HG03575 (cell line): Measurements from ENCODE around the gene FCHSD2.
"Not testable (repeated sequence)": the region's sequence is repeated elsewhere in the genome, so short reads cannot be mapped to it uniquely, and the experiment has no call there.

Experiments used
- ATAC-seq: cut with Tn5 transposase; IDR thresholded peaks from one replicate; pipeline ENCODE4 v1.9.1; 2021; ENCODE audit not compliant: unreplicated experiment, insufficient number of reproducible peaks, low FRiP score; ENCODE audit errors: extremely low read depth

Gene FCHSD2

GRCh38 chr11:73034331-73034730 is 107.8 kb downstream of the FCHSD2 start:
- no peak for ATAC-seq

- ATAC-seq: no peak
Observed at GRCh38 chr11:73030130-73030529, 112.0 kb downstream of the FCHSD2 start.

- no peak for ATAC-seq
Observed at GRCh38 chr11:73029403-73029802, 112.7 kb downstream of the FCHSD2 start.

GRCh38 chr11:73028611-73029010 is 113.5 kb downstream of the FCHSD2 start:
- ATAC-seq: no peak

- not testable (repeated sequence) for ATAC-seq
Observed at GRCh38 chr11:73027840-73028239, 114.3 kb downstream of the FCHSD2 start.

GRCh38 chr11:73024639-73025038 is 117.5 kb downstream of the FCHSD2 start:
- no peak for ATAC-seq

GRCh38 chr11:73019996-73020395 is 122.1 kb downstream of the FCHSD2 start:
- ATAC-seq: no peak

GRCh38 chr11:73019449-73019848 is 122.7 kb downstream of the FCHSD2 start:
- ATAC-seq: no peak

GRCh38 chr11:73018856-73019255 is 123.3 kb downstream of the FCHSD2 start:
- ATAC-seq: no peak

- no peak for ATAC-seq
Observed at GRCh38 chr11:73017024-73017751, 124.9 kb downstream of the FCHSD2 start.

- ATAC-seq: no peak
Observed at GRCh38 chr11:73013021-73013420, 129.1 kb downstream of the FCHSD2 start.

GRCh38 chr11:73012121-73012863 is 129.8 kb downstream of the FCHSD2 start:
- ATAC-seq: no peak

GRCh38 chr11:73011126-73011817 is 130.8 kb downstream of the FCHSD2 start:
- no peak for ATAC-seq

GRCh38 chr11:73009972-73010371 is 132.1 kb downstream of the FCHSD2 start:
- ATAC-seq: no peak

- no peak for ATAC-seq
Observed at GRCh38 chr11:73004088-73004487, 138.0 kb downstream of the FCHSD2 start.

GRCh38 chr11:73003088-73003487 is 139.0 kb downstream of the FCHSD2 start:
- no peak for ATAC-seq

GRCh38 chr11:73002214-73002613 is 139.9 kb downstream of the FCHSD2 start:
- no peak for ATAC-seq

- ATAC-seq: no peak
Observed at GRCh38 chr11:73001615-73002014, 140.5 kb downstream of the FCHSD2 start.

- no peak for ATAC-seq
Observed at GRCh38 chr11:72998676-72999075, 143.4 kb downstream of the FCHSD2 start.

- no peak for ATAC-seq
Observed at GRCh38 chr11:72996959-72997358, 145.2 kb downstream of the FCHSD2 start.
